Breast epithelium (tissue), 3 donors: Measurements from ENCODE around the gene MME.

Experiments
- POLR2A ChIP-seq: fragments of 450-650 bp; IDR thresholded peaks from one replicate; pipeline ENCODE4 v1.6.1; 2016; ENCODE audit warnings: antibody characterized with exemption, mild to moderate bottlenecking, moderate library complexity
- POLR2AphosphoS5 ChIP-seq, 3 donors: sonication (generic); formaldehyde crosslinking; IDR thresholded peaks; one replicate each; pipeline ENCODE4 v1.6.1; 2017; ENCODE audit warnings: antibody characterized with exemption in 3 of 3

GRCh38 chr3:155093261-155093660 is 13.1 kb downstream of the MME start:
- TF ChIP-seq POLR2A (no peak), POLR2AphosphoS5 (IDR thresholded peaks at IDR 0.05) (no peak)
